ENCODE data around the gene EFNA5.

EFNA5 gene

DNA sequence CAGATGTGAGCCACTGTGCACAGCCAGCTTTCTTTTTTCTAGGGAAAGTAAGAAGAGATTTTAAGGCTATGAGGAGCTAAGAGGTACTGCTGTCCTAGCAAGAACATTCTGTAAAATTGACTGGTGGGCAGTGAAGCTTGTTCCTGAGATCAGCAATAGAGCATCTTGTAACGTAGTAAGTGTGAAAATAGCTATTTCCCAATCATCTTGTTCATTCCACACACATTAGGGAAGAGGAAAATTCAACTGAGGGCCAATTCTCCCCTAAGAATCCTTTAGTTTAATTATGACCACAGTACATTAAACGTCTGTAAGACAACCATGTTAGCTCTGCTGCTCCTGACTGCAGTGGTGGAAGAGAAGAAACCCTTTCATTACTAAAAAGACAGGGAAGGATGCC, 246.2 kb downstream of the EFNA5 start:
- no peak for DNase-seq

DNA sequence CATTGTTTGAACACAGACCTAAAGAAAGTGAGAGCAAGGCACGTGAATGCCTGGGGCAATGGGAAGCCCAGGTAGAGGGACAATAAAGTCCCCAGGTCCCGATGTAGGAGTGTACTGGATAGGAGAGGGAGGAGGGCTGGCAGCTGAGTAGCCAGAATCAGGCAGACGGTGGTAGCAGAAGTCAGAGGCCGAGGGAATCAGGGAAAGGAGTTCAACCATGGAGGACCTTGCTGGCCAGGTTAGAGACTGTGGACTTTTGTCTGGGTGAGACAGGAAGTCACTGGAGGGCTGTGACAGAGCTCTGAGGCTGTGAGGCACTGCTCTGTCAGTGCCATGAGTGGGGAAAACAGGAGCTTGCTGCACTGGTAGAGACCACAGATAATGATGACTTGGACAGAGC, 248.2 kb downstream of the EFNA5 start:
- DNase-seq: no peak

GRCh38 chr5:107419498-107419897, 251.2 kb downstream of the EFNA5 start:
- DNase-seq: no peak

- DNase-seq: no peak
Measured at GRCh38 chr5:107418902-107419301, 251.8 kb downstream of the EFNA5 start.

GRCh38 chr5:107418071-107418470, 252.7 kb downstream of the EFNA5 start:
- no peak for DNase-seq

GRCh38 chr5:107415762-107416161, 255.0 kb downstream of the EFNA5 start:
- DNase-seq: no peak

GRCh38 chr5:107414802-107415201, 255.9 kb downstream of the EFNA5 start:
- no peak for DNase-seq

DNA sequence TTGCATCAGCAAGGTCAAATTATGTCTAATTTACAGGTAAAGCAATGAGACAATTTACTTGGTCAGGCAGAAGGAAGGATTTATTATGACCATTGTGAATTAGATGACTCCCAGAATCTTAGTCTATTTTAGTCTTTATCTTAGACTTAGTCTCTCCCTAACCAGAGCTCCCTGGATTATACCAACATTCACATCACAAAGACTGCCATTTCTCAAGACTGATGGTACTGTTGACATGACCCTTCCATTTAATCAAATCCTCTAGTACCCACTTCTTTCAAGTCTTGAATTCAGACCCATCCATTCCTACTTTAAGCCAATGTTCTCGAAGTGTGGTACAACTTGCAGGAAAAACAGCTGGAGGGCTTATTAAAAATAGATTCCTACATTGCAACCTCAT, 257.0 kb downstream of the EFNA5 start:
- DNase-seq: no peak

- no peak for DNase-seq
Measured at GRCh38 chr5:107408564-107408963, 262.2 kb downstream of the EFNA5 start.

DNA sequence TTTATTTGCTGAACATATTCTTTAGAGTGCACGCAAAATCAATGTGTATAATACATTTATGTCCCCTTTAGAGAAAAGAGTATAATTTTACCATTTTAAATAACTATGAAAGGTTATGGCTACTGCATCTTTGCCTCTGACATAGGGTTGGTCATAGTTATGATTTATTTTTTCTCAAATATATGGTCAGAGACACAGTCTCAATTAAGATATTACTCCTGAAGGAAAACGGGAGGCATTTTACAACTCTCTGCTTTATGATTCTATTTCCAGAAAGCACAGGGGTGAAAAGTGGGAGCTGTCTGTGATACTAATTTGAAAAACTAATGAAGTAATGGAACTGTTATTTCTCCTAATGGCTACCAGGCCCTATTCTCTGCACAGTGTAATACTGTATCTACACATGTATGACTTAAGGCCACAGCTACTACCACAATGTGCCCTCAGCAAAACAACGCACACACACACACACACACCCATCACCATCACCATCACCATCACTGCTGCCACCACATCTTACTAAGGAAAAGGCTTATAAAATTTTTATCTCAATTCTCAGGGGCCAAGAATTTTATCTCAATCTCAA, 262.9 kb downstream of the EFNA5 start:
- no peak for DNase-seq

DNA sequence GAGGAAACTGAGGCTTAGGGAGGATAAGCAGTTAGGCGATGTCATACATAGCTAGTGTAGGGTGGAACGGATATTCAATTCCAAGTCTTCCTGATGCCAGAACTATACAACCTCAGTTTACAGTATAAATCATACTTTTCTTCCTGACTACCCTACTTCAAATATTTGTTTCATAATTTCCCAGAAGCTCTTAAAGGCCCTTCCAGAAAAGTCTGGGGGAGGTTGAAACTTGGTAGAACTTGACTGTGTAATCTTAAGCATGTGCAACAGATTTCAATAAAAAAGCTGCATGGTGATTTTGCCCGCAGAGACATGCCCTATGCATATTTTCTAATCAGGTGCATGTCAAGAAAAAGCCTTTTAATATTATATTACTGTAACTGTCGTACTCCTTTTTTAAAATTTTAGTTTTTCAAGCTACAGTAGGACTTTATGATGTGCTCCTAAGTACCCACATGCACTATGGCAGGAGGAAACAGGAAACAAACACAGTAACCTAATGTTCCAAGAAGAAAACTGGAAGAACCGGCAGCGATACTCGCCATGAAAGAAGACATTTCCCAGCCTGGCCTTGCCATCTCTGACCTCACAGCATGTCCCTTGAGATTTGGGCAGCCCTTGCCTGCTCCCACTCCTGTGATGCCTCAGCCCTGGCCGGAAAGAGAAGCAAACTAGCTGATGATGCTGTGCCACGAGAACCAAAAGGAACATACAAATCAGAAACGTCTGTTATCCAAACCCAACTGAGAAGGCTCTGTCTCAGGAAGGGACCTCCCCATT, 266.0 kb downstream of the EFNA5 start:
- no peak for DNase-seq

- no peak for DNase-seq
Measured at GRCh38 chr5:107403228-107403953, 267.3 kb downstream of the EFNA5 start.

GRCh38 chr5:107402434-107403227, 268.1 kb downstream of the EFNA5 start:
- DNase-seq: peak; percentile 29

DNA sequence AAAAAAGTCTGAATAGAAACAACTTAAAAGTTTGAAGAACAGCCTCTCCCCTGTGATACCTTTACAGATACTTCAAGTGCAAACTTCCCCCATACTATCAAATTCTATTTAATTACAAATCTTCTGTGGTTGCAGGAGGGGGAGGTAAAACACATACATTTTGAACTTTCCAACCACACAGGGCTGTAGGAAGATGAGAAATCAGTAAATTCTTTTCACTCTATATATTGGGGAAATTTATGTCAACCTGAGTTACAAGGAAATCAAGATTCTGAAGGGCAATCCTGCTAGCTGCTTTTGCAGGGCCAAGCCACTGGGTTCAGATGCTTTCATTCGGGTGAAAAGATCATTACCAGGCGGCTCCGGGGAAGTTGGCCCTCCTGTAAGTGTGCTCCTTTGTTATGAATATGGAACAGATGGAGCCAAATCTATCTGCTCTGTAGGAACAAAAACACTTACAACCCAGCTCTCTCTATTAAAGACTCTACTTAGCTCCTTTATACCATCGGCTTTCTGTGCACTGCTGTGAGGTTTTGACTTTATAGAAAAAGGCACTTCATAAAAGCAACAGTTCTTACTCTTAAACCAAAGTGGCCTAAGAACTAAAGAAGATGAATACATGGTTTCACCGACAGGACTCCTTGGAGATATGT, 269.1 kb downstream of the EFNA5 start:
- DNase-seq: no peak

- no peak for DNase-seq
Measured at GRCh38 chr5:107400328-107400727, 270.4 kb downstream of the EFNA5 start.

- DNase-seq: no peak
Measured at GRCh38 chr5:107398703-107399102, 272.0 kb downstream of the EFNA5 start.

GRCh38 chr5:107396351-107396690, 274.4 kb downstream of the EFNA5 start:
- no peak for DNase-seq

DNA sequence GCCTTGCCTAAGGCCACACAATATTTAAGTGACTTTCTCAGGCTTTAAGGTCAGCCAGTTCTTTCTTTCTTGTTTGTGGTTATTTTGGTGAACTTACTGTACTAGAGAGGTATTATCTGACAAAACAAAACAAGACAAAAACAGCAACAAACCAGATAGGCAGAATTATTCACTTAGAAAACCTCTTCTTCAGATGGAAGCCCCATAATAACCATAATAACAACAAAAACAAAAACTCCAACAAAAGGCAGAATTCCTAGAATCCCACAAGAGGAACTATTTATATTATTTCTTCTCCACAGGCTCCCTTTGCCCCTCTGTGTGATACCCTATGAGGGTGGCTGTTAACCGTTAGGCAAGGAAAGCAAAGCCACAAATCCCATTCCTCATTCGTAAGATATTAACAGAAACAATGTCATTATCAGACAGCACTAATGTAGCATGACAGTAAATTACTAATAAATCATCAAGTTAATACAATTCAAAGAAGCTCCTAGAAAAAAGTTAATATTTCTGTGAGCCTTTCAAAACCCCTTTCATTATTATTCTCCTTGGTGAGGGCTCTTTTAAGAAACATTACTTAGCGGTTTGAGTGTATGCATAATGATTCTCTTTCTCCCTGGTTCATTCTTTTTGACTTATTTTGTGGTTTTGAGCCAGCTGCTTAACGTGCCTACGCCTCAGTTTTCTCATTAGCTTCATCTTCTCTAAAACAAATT, 274.9 kb downstream of the EFNA5 start:
- DNase-seq: peak; percentile 33

- no peak for DNase-seq
Measured at GRCh38 chr5:107393851-107394250, 276.9 kb downstream of the EFNA5 start.

DNA sequence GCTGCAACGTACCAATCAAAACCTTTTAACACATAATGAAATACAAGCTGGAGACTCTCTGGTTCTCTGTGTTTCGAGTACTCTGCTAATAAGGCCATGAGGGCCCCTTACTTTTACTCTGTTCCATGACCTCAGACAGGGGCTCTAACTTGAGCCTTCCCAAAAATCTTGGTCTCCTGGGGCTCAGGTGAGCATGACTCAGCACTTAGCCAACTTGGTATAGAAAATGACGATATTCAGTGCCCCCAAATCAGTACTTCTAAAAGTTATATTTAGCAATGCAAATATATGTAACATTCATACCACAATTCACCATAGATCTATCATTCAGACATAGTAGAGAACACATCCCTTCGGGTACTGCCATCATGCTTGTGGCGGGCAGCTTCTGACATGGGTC, 278.9 kb downstream of the EFNA5 start:
- DNase-seq: no peak

GRCh38 chr5:107389775-107390148, 281.0 kb downstream of the EFNA5 start:
- no peak for DNase-seq

Data from fibroblast of skin of back (primary cell).